Measurements from ENCODE around the gene MINK1. TPM values are rescaled to one million over a fixed set of nuclear protein-coding genes. Genes with fewer than 3 reads are reported as not detected.

The MINK1 gene
- total RNA-seq, 1 donor from 2014 or later: 26.2 TPM

DNA sequence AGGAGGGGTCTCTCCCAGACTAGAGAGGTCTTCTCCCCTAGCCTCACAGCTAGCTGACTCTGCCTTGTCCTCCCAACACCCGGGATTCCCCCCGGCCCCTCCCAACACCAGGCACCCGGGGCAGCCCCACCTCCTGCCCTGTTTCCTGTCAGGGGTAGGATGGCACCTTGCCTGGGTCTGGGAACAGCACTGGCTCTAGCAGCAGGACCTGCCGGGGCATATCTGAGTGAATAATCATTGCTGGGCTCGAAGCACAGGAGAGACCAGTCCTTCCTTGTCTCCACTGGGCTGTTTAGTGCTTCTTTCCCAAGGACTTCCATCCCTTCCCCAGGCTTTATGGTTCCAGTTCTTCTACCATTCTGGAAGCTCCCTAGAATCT is 25.7 kb downstream of the MINK1 start:
- Histone ChIP-seq H3K4me3 (no peak overlapping the region), H3K4me2 (peak overlapping the region; percentile 67), H2AFZ (replicated peaks) (no peak overlapping the region), H4K20me1 (ENCODE audit: low read depth) (no peaks in the 10 kb centered on the region), H3K79me2 (ENCODE audit: low read depth) (peaks cover 22% of the 10 kb centered on the region), H3K9me3 (ENCODE audit: low read depth) (no peaks in the 10 kb centered on the region), H3K27ac (peak overlapping the region; percentile 77), H3F3A (ENCODE audit: low read depth) (peaks cover 22% of the 10 kb centered on the region), H3K27me3 (no peaks in the 10 kb centered on the region), H3K9ac (no peak overlapping the region), H3K4me1 (peaks cover 38% of the 10 kb centered on the region), H3K36me3 (no peaks in the 10 kb centered on the region)
- H3K27ac Mint-ChIP-seq: no peak overlapping the region
- DNase-seq (ENCODE audit: low spot score): no peak
- H3K4me1 Mint-ChIP-seq: peaks cover 41% of the 10 kb centered on the region
- no peak for TF ChIP-seq CTCF (IDR thresholded peaks at IDR 0.05)
- TF ChIP-seq EZH2phosphoT487 (IDR thresholded peaks at IDR 0.05): no peak
- no peak for TF ChIP-seq EZH2 (IDR thresholded peaks at IDR 0.05)
- H3K4me3 Mint-ChIP-seq: peak overlapping the region; percentile 24
- H3K36me3 Mint-ChIP-seq: peaks cover 16% of the 10 kb centered on the region
- H3K9me3 Mint-ChIP-seq: no peaks in the 10 kb centered on the region
- H3K27me3 Mint-ChIP-seq (ENCODE audit: insufficient read depth, low read depth): peaks cover 2% of the 10 kb centered on the region

DNA sequence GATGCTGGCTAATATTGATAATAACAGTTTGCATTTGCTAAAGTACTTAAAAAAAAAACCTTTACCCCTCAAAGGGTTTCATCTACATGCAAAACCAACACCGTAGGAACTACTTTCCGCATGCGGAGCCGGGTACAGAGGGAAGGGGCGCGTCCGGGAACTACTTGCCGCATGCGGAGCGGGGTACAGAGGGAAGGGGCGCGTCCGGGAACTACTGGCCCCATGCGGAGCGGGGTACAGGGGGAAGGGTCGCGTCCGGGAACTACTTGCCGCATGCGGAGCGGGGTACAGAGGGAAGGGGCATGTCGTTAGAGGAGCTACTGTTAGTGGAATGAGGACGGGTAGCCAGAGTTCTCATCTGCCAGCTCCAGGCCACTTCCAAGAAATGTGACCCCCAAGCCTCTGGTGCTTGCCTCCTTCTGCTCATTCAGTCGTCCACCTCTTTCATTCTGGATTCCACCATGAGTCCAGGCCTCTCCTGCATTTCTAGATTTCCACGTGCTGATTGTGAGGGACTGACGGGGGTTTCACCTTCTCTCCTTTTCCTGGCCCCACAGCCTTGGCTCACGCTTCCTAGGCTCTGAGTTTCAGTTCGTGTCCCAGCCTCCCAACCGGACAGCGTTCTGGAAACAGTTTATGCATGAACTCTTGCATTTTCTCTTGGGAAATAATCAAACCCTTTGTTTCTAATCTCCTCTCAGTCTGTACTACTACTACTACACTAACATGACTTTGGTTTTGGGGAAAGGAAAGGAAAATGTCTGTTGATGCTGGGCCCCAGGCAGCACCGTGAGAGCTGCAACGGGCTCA is 26.9 kb downstream of the MINK1 start:
- no peak for DNase-seq (ENCODE audit: low spot score)
- H3K27me3 ChIP-seq: no peaks in the 10 kb centered on the region
- H3K79me2 ChIP-seq (ENCODE audit: low read depth): peaks cover 22% of the 10 kb centered on the region
- TF ChIP-seq EZH2 (IDR thresholded peaks at IDR 0.05): no peak
- TF ChIP-seq CTCF (IDR thresholded peaks at IDR 0.05): no peak
- no peak for TF ChIP-seq EZH2phosphoT487 (IDR thresholded peaks at IDR 0.05)
- H3K27me3 Mint-ChIP-seq (ENCODE audit: insufficient read depth, low read depth): peaks cover 2% of the 10 kb centered on the region
- no peak overlapping the region for H3K9ac ChIP-seq
- no peak overlapping the region for H3K4me3 ChIP-seq
- H4K20me1 ChIP-seq (ENCODE audit: low read depth): no peaks in the 10 kb centered on the region
- peak overlapping the region; percentile 30 for H3K4me2 ChIP-seq
- no peak overlapping the region for H2AFZ ChIP-seq (replicated peaks)
- peak overlapping the region; percentile 53 for H3K27ac ChIP-seq
- H3K36me3 ChIP-seq: no peaks in the 10 kb centered on the region
- H3K4me3 Mint-ChIP-seq: no peak overlapping the region
- peaks cover 10% of the 10 kb centered on the region for H3K36me3 Mint-ChIP-seq
- peaks cover 34% of the 10 kb centered on the region for H3K4me1 Mint-ChIP-seq
- peaks cover 22% of the 10 kb centered on the region for H3F3A ChIP-seq (ENCODE audit: low read depth)
- no peaks in the 10 kb centered on the region for H3K9me3 Mint-ChIP-seq
- H3K27ac Mint-ChIP-seq: peak overlapping the region; percentile 78
- H3K9me3 ChIP-seq (ENCODE audit: low read depth): no peaks in the 10 kb centered on the region
- peaks cover 31% of the 10 kb centered on the region for H3K4me1 ChIP-seq

DNA sequence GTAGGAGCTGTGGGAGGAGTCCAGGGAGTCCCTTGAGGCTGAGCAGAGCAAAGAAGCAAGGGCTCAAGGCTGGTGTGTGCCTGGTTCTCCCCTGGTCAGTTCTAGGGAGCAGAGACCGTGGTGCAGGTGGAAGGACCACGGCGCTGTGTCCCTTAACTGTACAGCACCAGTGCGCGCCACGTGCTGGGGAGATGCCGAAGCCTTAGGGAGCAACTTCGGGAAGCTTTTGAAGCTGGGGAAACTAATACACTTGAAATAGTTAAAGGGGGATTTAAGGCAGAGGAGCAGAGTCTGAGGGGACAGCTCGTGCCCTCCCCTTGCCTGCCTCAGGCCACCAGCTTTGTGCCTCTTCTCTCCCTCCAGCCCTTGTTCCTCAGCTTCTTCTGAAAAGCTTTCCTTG is 27.5 kb downstream of the MINK1 start:
- TF ChIP-seq EZH2 (IDR thresholded peaks at IDR 0.05) (no peak), CTCF (IDR thresholded peaks at IDR 0.05) (no peak), EZH2phosphoT487 (IDR thresholded peaks at IDR 0.05) (no peak)
- H3K4me1 Mint-ChIP-seq: peaks cover 34% of the 10 kb centered on the region
- Histone ChIP-seq H4K20me1 (ENCODE audit: low read depth) (no peaks in the 10 kb centered on the region), H2AFZ (replicated peaks) (no peak overlapping the region), H3K9me3 (ENCODE audit: low read depth) (no peaks in the 10 kb centered on the region), H3K4me3 (no peak overlapping the region), H3K4me1 (peaks cover 31% of the 10 kb centered on the region), H3K27ac (peak overlapping the region; percentile 53), H3K9ac (no peak overlapping the region), H3K36me3 (no peaks in the 10 kb centered on the region), H3K27me3 (no peaks in the 10 kb centered on the region), H3K79me2 (ENCODE audit: low read depth) (peaks cover 22% of the 10 kb centered on the region), H3K4me2 (no peak overlapping the region), H3F3A (ENCODE audit: low read depth) (peaks cover 22% of the 10 kb centered on the region)
- no peak for DNase-seq (ENCODE audit: low spot score)
- no peak overlapping the region for H3K4me3 Mint-ChIP-seq
- peaks cover 2% of the 10 kb centered on the region for H3K27me3 Mint-ChIP-seq (ENCODE audit: insufficient read depth, low read depth)
- H3K9me3 Mint-ChIP-seq: no peaks in the 10 kb centered on the region
- H3K27ac Mint-ChIP-seq: peak overlapping the region; percentile 78
- peaks cover 10% of the 10 kb centered on the region for H3K36me3 Mint-ChIP-seq
